OCI-LY3 (cell line): ENCODE data around the gene NRROS.

Experiments used
- EZH2phosphoT487 ChIP-seq: fragments of 200-600 bp; shearing (Covaris generic); IDR thresholded peaks from 2 replicates; pipeline ENCODE4 v1.6.1; 2018; ENCODE audit warnings: antibody characterized with exemption, mixed run types, low read depth
- TF ChIP-seq, protein P1 (sequence below): fragments of 200-600, 300-600 bp; sonication (generic); IDR thresholded peaks from 2 replicates; pipeline ENCODE4 v1.5.1; 2014; ENCODE audit warnings: antibody characterized with exemption, low read length, low read depth

DNA sequence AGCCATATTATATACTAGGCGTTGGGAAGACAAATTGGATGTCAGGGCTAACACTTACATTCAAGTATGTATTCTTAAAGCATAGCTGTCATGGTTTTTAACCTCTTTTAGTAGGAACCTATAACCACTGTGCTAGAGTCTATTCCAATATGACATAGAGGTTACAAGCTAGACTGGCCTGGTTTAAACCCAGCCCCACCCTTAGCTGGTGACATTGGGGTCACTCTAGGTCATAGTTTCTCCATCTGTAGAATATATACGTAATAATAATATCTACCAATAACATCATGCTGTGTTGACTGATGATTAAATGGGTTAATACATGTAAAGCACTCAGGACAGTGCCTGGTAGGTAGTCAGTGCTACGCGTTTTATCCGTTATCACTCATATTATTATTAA lies 16.7 kb downstream of the NRROS start:
- TF ChIP-seq, protein P1, sequence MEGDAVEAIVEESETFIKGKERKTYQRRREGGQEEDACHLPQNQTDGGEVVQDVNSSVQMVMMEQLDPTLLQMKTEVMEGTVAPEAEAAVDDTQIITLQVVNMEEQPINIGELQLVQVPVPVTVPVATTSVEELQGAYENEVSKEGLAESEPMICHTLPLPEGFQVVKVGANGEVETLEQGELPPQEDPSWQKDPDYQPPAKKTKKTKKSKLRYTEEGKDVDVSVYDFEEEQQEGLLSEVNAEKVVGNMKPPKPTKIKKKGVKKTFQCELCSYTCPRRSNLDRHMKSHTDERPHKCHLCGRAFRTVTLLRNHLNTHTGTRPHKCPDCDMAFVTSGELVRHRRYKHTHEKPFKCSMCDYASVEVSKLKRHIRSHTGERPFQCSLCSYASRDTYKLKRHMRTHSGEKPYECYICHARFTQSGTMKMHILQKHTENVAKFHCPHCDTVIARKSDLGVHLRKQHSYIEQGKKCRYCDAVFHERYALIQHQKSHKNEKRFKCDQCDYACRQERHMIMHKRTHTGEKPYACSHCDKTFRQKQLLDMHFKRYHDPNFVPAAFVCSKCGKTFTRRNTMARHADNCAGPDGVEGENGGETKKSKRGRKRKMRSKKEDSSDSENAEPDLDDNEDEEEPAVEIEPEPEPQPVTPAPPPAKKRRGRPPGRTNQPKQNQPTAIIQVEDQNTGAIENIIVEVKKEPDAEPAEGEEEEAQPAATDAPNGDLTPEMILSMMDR = no peak
- no peak for TF ChIP-seq EZH2phosphoT487
